Measurements from ENCODE around the gene TIRAP.
"Not testable (repeated sequence)": the region's sequence is repeated elsewhere in the genome, so short reads cannot be mapped to it uniquely, and the experiment has no call there.

The TIRAP gene

GRCh38 chr11:126282736-126283591 lies at the start of gene TIRAP:
TSS of gene TIRAP (plus strand) at chr11:126283093. CDS start at chr11:126290895, 7,802 bp downstream.
- DNase-seq = peak; percentile 36

- no peak for DNase-seq
Measured at GRCh38 chr11:126233391-126233790, 49.5 kb upstream of the TIRAP start.

DNA sequence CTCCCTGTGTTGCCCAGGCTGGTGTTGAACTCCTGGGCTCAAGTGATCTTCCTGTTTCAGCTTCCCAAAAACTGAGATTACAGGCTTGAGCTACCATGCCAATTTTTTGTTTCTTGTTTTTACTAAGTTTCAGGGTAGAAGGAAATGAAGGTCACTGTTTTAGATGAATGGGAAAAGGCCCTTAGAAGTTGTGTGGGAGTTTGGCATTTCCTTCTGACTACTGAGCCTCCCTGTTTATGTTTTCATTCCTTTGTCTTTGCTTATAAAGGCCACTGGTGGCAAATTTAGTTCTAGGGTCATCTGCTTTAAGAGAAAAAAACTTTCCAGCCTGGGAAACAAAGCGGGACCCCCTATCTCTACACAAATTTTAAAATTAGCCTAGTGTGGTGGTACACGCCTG lies 36.3 kb upstream of the TIRAP start:
- DNase-seq = no peak

GRCh38 chr11:126253265-126253664 lies 29.6 kb upstream of the TIRAP start:
- DNase-seq = no peak

GRCh38 chr11:126254819-126255218 lies 28.1 kb upstream of the TIRAP start:
- no peak for DNase-seq

DNA sequence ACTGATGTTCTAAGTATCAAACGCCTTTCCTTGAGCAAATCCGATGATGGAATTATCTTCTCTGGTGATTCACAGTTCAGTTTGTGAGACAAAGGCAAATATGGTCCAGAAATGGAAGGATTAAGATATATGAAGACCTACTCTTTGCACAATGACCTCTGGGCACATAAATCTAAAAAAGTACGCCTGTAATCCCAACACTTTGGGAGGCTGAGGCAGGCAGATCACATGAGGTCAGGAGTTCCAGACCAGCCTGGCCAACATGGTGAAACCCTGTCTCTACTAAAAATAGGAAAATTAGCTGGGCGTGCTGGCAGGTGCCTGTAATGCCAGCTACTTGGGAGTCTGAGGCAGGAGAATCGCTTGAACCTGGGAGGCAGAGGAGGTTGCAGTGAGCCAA lies 27.4 kb upstream of the TIRAP start:
- DNase-seq = not testable (repeated sequence)

DNA sequence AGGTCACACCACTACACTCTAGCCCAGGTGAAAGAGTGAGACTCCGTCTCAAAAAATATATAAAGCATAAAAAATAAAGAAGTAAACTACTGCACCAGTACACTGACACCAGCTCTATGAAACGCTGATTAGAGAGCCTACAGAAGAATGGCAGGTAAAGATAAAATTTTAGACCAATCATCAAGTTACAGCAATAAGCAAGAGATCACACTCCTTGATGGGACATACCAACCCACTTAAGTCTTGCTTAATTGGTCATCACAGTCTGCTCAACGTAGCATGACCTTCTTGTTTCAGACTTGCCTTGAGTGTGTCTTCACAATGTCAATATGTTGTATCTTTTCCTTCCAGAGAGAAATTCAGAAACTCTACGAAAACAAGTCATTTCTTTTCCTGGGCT lies 26.7 kb upstream of the TIRAP start:
- no peak for DNase-seq

DNA sequence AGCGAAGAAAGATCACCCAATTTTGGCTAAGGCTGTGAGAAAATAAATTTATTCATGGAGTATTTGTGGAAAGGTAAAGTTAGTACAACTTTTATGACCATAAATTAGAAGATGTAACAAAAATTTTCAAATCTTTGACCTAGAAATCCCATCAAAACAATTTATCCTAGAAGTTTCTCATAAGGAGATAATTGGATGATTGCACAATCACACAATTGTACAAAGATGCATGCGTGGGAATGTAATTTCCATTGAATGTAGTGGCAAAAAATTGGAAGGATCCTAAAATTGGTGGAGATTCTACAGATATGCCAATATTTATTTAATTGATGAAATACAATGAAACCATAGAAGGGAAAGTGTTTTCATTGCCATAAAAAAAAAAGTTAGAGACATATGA lies 25.7 kb upstream of the TIRAP start:
- DNase-seq = no peak

- no peak for DNase-seq
Measured at GRCh38 chr11:126257764-126258163, 25.1 kb upstream of the TIRAP start.

GRCh38 chr11:126262216-126262615 lies 20.7 kb upstream of the TIRAP start:
- DNase-seq = no peak

- no peak for DNase-seq
Measured at GRCh38 chr11:126263489-126263888, 19.4 kb upstream of the TIRAP start.

- no peak for DNase-seq
Measured at GRCh38 chr11:126265811-126266210, 17.1 kb upstream of the TIRAP start.

- no peak for DNase-seq
Measured at GRCh38 chr11:126267650-126268049, 15.2 kb upstream of the TIRAP start.

GRCh38 chr11:126268361-126268707 lies 14.6 kb upstream of the TIRAP start:
- no peak for DNase-seq

- peak; percentile 99 for DNase-seq
Measured at GRCh38 chr11:126268708-126269579, 13.9 kb upstream of the TIRAP start, which contains the start of the genes FOXRED1 and SRPRA. TSS of gene FOXRED1 (plus strand) at chr11:126269154. CDS start at chr11:126269207, 53 bp downstream. TSS of gene SRPRA (minus strand) at chr11:126268895. CDS start at chr11:126268804, 91 bp downstream.

GRCh38 chr11:126277322-126277721 lies 5.6 kb upstream of the TIRAP start:
- DNase-seq = no peak

DNA sequence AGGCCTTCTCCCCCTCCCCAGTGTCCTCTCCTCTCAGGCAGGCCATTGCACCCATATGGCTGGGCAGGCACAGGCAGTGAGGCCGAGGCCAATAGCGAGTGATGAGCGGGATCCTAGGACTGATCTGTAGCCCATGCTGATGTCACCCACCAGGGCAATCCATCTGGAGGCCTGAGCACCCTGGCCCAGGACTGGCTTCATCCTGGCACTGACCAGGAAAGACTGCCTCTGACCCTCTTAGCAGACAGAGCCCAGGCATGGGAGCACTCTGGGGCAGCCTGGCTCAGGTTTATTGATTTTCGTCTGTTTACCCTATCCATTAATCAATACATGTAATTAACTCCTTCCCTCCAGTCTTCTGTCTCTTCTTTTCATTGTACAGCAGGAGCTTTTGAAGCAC lies 5.1 kb upstream of the TIRAP start:
- DNase-seq = no peak

DNA sequence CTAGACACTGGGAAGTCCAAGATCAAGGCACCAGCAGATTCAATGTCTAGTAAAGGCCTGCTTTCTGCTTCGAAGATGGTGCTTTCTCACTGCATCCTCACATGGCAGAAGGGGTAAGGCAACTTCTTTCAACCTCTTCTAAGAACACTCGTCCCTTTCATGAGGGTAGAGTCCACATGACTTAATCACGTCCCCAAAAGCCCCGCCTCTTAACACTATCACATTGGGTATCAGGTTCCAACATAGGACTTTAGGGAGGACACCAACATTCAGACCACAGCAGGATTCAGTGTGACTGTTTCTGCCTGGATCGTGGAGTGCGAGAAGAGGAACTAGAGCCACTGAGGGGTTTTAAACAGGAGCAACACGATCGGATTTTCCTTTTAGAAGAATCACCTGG lies 3.7 kb upstream of the TIRAP start:
- DNase-seq = no peak

DNA sequence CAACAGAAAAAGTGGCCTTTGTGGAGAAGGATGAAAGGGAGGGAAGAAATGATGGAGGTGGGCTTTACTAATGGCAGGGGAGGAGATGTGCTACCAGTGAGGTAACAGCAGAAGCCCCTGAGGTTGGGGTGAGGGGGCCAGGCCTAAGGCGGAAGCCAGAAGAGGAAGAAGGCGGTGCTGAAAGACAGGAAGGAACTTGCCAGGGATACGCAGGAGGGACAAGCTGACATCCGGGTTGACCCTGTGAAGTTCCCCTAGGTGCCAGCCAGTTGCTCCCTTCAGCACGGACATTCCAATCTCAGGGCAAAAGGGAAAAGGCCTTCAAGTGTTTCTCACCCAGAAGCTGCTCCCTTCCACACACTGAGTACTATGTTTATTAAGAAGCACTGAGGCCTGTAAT lies 2.3 kb upstream of the TIRAP start:
- no peak for DNase-seq

- DNase-seq = no peak
Measured at GRCh38 chr11:126281245-126281644, 1.6 kb upstream of the TIRAP start.

GRCh38 chr11:126281666-126282175 lies 1.2 kb upstream of the TIRAP start:
- DNase-seq = no peak

DNA sequence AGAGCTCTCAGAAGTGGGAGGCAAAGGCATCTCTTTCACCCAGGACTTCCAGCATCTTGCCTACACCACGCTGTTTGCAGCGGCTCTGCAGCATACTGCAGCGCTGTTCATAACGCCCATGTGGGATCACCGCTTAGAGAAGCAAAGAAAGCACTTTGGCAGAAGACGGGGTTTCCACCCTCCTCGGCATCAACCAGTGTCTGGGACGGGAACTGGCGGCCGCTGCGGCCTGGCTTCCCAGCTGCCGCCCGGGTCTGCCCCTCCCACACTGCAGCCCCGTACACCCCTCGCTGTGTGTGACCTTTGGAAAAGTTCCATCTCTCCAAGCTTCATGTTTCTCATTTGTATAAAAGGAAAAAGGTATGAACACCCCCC lies 545 bp upstream of the TIRAP start:
- peak; percentile 20 for DNase-seq

GRCh38 chr11:126284829-126285228 lies 1.9 kb downstream of the TIRAP start:
- peak; percentile 77 for DNase-seq

DNA sequence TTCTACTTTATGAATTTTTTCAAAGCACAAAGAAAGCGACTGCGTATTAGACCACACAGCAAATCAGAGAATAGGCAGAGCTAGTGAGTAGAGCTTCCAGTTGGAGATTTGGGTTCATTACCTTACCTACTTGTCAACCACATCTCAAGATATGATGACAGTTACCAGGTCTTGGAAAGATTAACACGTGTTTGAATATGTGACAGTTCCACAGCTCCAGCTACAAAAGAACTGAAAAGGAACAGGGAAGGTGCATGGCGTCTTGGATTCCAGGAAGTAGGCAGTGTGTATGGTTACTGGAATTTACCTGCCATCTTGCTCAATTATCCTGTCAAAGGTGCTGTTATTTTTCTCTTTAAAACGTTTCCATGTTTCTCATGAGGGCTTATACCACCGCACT lies 5.3 kb downstream of the TIRAP start:
- DNase-seq = no peak

All from NCI-H510A (cell line).